ACC112 (cell line): ENCODE results near the gene PCDHGB6.
"Not testable (repeated sequence)": the region's sequence is repeated elsewhere in the genome, so short reads cannot be mapped to it uniquely, and the experiment has no call there.

Experiments
- H2AFZ ChIP-seq: fragments of 200-600 bp; sonication (generic); one replicate; pipeline ENCODE4 v1.6.0; 2017; ENCODE audit warnings: antibody characterized with exemption, low read length; ENCODE audit not compliant: unreplicated experiment
- H3K27ac ChIP-seq: fragments of 200-600 bp; sonication (generic); 2 replicates; pipeline ENCODE4 v1.5.1; 2014; ENCODE audit warnings: low read depth, mild to moderate bottlenecking, antibody characterized with exemption, low read length, moderate library complexity
- H3K27me3 ChIP-seq: fragments of 200-600 bp; sonication (generic); 2 replicates; pipeline ENCODE4 v1.6.1; 2014; ENCODE audit warnings: mild to moderate bottlenecking, antibody characterized with exemption, low read length, moderate library complexity, mixed read lengths; ENCODE audit not compliant: insufficient read depth
- H3K36me3 ChIP-seq: fragments of 200-600 bp; sonication (generic); 2 replicates; pipeline ENCODE4 v1.6.1; 2016; ENCODE audit warnings: mild to moderate bottlenecking, antibody characterized with exemption, low read length, moderate library complexity, mixed read lengths; ENCODE audit not compliant: insufficient read depth
- H3K4me1 ChIP-seq: fragments of 200-600 bp; sonication (generic); one replicate; pipeline ENCODE4 v1.6.1; 2016; ENCODE audit warnings: low read length, mixed read lengths; ENCODE audit not compliant: insufficient read depth, unreplicated experiment, control insufficient read depth
- H3K4me3 ChIP-seq: fragments of 200-600 bp; sonication (generic); 2 replicates; pipeline ENCODE4 v1.5.1; 2014; ENCODE audit warnings: mild to moderate bottlenecking, low read depth, low read length
- H3K79me2 ChIP-seq: fragments of 200-600 bp; sonication (generic); one replicate; pipeline ENCODE4 v1.6.0; 2016; ENCODE audit warnings: low read length; ENCODE audit not compliant: control insufficient read depth, unreplicated experiment, insufficient read depth

PCDHGB6 gene

GRCh38 chr5:141422742-141423291 lies 15.0 kb downstream of the PCDHGB6 start:
- H3K36me3 ChIP-seq: no peaks in the 10 kb centered on the region
- no peak overlapping the region for H2AFZ ChIP-seq
- no peak overlapping the region for H3K4me3 ChIP-seq
- H3K79me2 ChIP-seq: no peaks in the 10 kb centered on the region
- H3K27ac ChIP-seq: no peak overlapping the region
- H3K4me1 ChIP-seq: no peaks in the 10 kb centered on the region
- peaks cover 81% of the 10 kb centered on the region for H3K27me3 ChIP-seq

- H3K79me2 ChIP-seq: no peaks in the 10 kb centered on the region
Observed at GRCh38 chr5:141427783-141428426, 20.1 kb downstream of the PCDHGB6 start.

GRCh38 chr5:141430332-141431113 lies 22.7 kb downstream of the PCDHGB6 start, which contains the start of gene PCDHGA12:
PCDHGA12 (plus strand) TSS chr5:141430507; CDS start chr5:141430760, 253 bp downstream.
- peaks cover 22% of the 10 kb centered on the region; the same call in 1 of the 2 replicates for H3K27me3 ChIP-seq
- H2AFZ ChIP-seq: peak within 1 kb of the TSS; percentile 13
- H3K27ac ChIP-seq: no peak within 1 kb of the TSS
- peak within 1 kb of the TSS; percentile 70 for H3K4me3 ChIP-seq
- H3K4me1 ChIP-seq: no peaks in the 10 kb centered on the region
- H3K79me2 ChIP-seq: no peaks in the 10 kb centered on the region
- H3K36me3 ChIP-seq: no peaks in the 10 kb centered on the region

More at GRCh38 chr5:141427783-141428426, 20.1 kb downstream of the PCDHGB6 start:
- Histone ChIP-seq H2AFZ (no peak overlapping the region), H3K36me3 (no peaks in the 10 kb centered on the region), H3K4me1 (no peaks in the 10 kb centered on the region), H3K27me3 (peaks cover 48% of the 10 kb centered on the region; the same call in 1 of the 2 replicates), H3K4me3 (no peak overlapping the region), H3K27ac (no peak overlapping the region)

- peaks cover 14% of the 10 kb centered on the region; the same call in 1 of the 2 replicates for H3K27me3 ChIP-seq
- no peak overlapping the region for H3K27ac ChIP-seq
- no peaks in the 10 kb centered on the region for H3K36me3 ChIP-seq
- peak overlapping the region; percentile 13 for H2AFZ ChIP-seq
- peak overlapping the region; percentile 70 for H3K4me3 ChIP-seq
- no peaks in the 10 kb centered on the region for H3K79me2 ChIP-seq
- H3K4me1 ChIP-seq: no peaks in the 10 kb centered on the region
Observed at GRCh38 chr5:141431286-141431685, 23.5 kb downstream of the PCDHGB6 start.

- not testable (repeated sequence) for H3K27ac ChIP-seq, H3K79me2 ChIP-seq, H3K36me3 ChIP-seq
Observed at GRCh38 chr5:141432308-141432707, 24.5 kb downstream of the PCDHGB6 start.

GRCh38 chr5:141432726-141433125 lies 24.9 kb downstream of the PCDHGB6 start:
- not testable (repeated sequence) for H3K27ac ChIP-seq

More at GRCh38 chr5:141432308-141432707, 24.5 kb downstream of the PCDHGB6 start:
- Histone ChIP-seq H3K4me3 (0 out of 2 replicates have a peak overlapping the region, but pooled peaks have one; percentile 70), H3K27me3 (peaks cover 10% of the 10 kb centered on the region; the same call in 1 of the 2 replicates)
- not testable (repeated sequence) for H3K4me1 ChIP-seq, H2AFZ ChIP-seq

GRCh38 chr5:141434006-141434405 lies 26.2 kb downstream of the PCDHGB6 start:
- Histone ChIP-seq H2AFZ (no peak overlapping the region), H3K27me3 (peaks cover 10% of the 10 kb centered on the region; the same call in 1 of the 2 replicates), H3K79me2 (no peaks in the 10 kb centered on the region), H3K36me3 (no peaks in the 10 kb centered on the region), H3K4me3 (no peak overlapping the region), H3K27ac (no peak overlapping the region), H3K4me1 (no peaks in the 10 kb centered on the region)

More at GRCh38 chr5:141432726-141433125, 24.9 kb downstream of the PCDHGB6 start:
- H3K4me1 ChIP-seq, H3K4me3 ChIP-seq, H3K79me2 ChIP-seq, H2AFZ ChIP-seq, H3K36me3 ChIP-seq: not testable (repeated sequence)
- peaks cover 10% of the 10 kb centered on the region; the same call in 1 of the 2 replicates for H3K27me3 ChIP-seq

- H2AFZ ChIP-seq: no peak overlapping the region
Observed at GRCh38 chr5:141437221-141437620, 29.4 kb downstream of the PCDHGB6 start.

GRCh38 chr5:141439411-141440141 lies 31.8 kb downstream of the PCDHGB6 start:
- Histone ChIP-seq H3K4me1 (no peaks in the 10 kb centered on the region), H3K4me3 (no peak overlapping the region), H3K36me3 (no peaks in the 10 kb centered on the region), H2AFZ (no peak overlapping the region), H3K79me2 (no peaks in the 10 kb centered on the region), H3K27me3 (no peaks in the 10 kb centered on the region), H3K27ac (no peak overlapping the region)

More at GRCh38 chr5:141437221-141437620, 29.4 kb downstream of the PCDHGB6 start:
- no peaks in the 10 kb centered on the region for H3K4me1 ChIP-seq
- no peaks in the 10 kb centered on the region for H3K79me2 ChIP-seq
- no peak overlapping the region for H3K4me3 ChIP-seq
- H3K27me3 ChIP-seq: no peaks in the 10 kb centered on the region; the same call in 1 of the 2 replicates
- no peak overlapping the region for H3K27ac ChIP-seq
- no peaks in the 10 kb centered on the region for H3K36me3 ChIP-seq

GRCh38 chr5:141440341-141440740 lies 32.5 kb downstream of the PCDHGB6 start:
- Histone ChIP-seq H2AFZ (no peak overlapping the region), H3K27me3 (no peaks in the 10 kb centered on the region), H3K79me2 (no peaks in the 10 kb centered on the region), H3K4me1 (no peaks in the 10 kb centered on the region), H3K27ac (no peak overlapping the region), H3K4me3 (no peak overlapping the region), H3K36me3 (no peaks in the 10 kb centered on the region)
